GM21367 (cell line): Measurements from ENCODE around the gene SMIM41.
"Not testable (repeated sequence)": the region's sequence is repeated elsewhere in the genome, so short reads cannot be mapped to it uniquely, and the experiment has no call there.

Source experiments
- ATAC-seq: cut with Tn5 transposase; IDR thresholded peaks from one replicate; pipeline ENCODE4 v1.9.1; 2021; ENCODE audit not compliant: unreplicated experiment

The SMIM41 gene

DNA sequence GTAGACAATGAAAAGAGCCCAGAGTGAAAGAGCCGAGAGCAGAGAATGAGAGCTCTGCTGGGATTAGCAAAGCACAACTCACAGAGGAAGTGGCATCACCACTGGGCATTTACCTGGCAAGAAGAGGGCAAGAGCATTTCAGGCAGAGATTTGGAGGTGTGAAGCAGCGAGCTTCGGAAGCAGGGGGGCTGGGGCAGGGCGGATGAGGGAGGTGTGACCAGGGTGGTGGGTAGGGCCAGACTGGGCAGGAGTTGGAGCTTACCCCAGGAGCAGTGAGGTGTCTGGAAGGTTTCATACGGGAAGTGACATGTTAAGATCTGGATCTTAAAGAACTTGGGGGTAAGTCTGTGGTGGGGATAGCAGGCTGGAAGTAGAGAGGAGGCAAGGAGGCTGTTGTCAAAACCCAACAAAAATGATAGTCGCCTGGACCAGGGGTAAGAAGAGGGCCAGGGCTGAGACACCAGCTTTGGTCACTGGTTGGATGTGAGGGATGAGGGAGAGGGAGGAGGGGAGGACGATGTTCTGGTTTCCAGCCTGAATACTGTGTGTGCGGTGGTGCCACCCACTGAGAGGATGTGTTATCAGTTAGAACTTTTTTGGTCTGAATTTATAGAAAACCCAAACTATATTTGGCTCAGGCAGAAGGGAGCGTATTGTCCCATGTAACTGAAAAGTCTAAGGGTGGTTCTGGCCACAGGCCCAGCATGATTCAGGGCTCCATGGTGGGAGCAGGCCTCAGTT, 5.2 kb downstream of the SMIM41 start:
- no peak for ATAC-seq

DNA sequence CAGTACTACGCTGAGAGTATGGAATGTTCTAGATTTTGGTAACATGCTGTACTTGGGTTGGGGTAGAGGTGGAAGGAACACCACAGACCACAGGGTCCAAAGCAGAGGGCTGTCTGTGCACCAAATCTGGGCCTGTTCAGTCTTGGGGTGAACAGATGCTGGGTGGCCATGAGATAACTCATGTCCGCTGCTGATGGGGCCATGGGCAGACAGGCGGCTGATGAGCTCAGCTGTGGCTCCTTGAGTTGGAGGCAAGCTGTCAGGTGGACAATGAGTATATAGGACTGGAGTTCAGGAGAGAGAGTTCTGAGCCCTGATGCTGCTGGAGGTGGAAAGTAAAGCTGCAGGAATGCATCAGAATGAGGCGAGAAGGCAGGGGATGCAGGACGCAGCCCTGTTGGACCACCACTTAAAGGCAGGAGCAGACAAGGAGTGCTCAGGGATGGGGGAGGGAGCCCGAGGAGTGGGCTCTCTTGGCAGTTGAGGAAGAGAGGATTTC, 6.2 kb downstream of the SMIM41 start:
- ATAC-seq: no peak

DNA sequence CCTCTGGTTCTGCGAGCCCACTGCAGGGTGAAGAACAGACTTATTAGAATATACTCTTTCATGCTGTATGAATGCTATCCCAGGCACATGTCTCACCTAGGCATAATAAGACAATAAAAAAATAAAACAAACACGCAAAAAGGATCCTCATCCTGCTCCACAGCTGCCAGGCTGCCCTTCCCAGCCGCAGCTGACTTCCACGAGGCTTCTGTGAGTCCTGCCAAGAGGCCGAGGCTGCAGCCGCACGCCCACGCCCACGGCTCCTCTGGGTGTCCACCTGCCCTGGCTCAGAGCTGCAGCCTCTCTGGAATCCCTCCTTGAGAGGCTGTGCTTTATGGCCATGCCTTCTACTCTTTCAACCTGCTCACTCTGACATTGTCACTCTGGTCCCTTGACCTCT, 6.9 kb downstream of the SMIM41 start:
- no peak for ATAC-seq

- ATAC-seq: no peak
These were observed 7.7 kb downstream of the SMIM41 start for GRCh38 chr12:52086944-52087835.

DNA sequence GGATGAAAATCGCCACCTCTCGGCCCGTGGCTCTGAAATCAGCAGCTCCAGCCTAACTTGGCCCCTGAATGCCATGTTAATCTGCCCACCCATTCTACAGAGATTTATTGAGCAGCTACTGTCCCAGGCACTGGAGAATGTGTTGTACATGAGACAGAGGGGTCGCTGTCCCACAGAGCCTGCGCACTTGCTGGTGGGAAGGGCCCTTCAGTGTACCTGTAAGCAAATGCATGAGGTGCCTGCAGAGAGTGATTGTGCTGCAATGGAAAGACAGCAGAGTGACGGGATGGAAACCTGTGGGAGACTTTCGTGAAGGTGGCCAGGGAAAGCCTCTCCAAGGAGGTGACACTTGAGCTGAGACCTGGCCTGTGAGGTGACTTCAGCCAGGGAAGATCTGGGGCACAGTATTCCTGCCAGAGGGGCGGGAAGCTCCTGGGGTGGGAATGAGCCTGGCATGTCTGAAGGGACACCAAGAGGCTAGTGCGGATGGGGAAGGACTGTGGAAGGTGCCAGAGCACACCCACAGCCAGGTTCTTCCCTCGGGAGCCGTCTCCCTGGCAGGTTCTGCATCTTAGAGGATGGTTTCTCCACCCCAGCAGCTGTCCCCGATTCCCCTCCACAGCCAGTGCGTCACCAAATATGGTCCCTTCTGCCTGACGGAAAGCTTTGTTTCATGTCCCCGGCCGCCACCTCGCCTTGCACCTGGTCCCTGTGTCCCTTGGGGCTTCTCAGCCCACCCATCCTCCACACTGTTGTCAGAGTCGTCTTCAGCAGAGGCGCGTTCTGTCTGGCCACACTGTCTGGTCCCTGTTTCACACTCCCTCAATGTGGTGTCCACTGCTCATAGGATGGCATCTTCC, 8.7 kb downstream of the SMIM41 start:
- ATAC-seq: no peak

GRCh38 chr12:52089491-52089890, 10.0 kb downstream of the SMIM41 start:
- no peak for ATAC-seq

DNA sequence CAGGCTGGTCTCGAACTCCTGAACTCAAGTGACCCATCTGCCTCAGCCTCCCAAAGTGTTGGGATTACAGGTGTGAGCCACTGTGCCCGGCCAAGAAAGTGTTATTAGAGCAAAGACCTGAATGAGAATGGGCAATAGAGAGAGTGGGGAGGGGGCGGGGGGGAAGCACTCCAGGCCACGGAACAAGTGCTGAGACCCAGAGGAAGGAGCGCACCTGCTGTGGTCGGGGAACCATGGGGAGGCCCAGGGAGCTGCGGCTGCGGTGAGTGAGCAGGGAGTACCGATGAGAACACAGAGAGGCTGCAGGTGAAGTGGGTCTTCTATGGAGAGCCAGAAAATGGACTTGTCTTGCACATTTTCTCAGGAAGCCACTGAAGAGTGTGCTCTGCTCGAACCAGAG, 10.8 kb downstream of the SMIM41 start:
- ATAC-seq: no peak

- ATAC-seq: no peak
These were observed 11.6 kb downstream of the SMIM41 start for GRCh38 chr12:52091061-52091460.

DNA sequence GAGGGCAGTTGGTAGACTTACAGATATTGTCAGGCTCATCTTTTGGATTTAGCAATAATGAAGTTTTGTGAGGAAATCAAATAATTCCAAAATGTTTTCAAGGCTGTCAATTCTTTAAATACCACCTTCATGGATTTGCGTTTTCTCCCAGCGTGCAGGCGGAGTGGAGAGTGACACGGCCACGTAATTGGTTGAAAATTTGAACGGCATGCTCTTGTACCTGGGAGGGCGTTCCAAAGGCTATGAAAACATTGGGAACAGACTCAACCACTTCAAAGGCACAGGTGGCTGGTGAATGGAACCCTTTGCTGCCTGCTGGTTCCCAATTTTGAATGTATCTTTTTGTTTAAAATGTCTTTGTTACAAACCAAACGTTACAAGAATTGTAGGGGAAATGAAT, 12.4 kb downstream of the SMIM41 start:
- no peak for ATAC-seq

DNA sequence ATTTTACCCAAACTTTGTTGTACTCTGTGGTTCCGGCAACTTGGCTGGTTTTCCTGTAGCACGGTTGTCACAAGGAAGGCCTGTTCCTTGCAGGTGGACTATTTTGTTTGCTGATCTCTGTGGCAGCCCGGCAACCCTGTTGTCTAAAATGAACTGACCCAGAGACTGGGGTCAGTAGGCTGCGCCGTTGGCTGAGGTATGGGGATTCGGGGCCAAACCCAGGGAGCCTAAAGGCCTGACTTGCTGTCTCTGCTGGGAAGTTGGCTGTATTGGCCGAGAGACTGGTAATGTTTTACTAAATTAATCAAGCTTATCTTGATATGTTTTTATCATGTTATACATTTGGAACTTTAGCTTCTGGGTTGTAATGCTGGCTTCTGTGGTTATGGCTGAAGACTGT, 13.8 kb downstream of the SMIM41 start:
- ATAC-seq: no peak

GRCh38 chr12:52096332-52097044, 17.0 kb downstream of the SMIM41 start:
- no peak for ATAC-seq

GRCh38 chr12:52097045-52097666, 17.7 kb downstream of the SMIM41 start:
- ATAC-seq: no peak

DNA sequence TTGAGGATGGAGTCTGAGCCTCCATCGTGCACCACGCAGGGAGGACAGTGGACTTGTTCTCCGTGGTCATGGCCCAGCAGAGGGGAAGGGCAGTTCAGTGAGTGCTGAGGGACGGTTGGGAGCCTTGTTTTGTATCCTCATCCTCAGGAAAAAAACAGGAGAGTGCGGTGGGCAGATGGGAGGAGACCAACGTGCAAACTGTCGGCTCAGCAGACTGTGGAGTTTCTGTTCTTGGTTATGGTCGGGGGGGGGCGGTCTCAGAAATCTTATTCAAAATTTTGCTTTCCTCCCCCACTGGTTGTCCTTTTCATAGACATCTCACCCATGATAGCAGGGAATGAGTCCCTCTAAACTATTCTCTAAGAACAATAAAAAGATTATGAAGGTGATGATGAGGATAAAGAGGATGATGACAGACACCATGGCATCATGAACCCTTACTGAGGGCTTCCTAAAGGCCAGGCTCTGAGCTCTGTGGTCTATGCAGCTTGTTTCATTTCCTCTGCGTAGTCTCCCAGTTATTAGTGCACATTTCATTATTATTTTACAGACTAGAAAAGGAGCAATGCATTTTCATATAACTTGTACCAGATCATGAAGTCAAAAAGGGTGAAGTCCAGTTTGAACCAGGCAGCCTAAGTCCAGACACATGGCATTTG, 25.1 kb downstream of the SMIM41 start:
- ATAC-seq: not testable (repeated sequence)

- not testable (repeated sequence) for ATAC-seq
These were observed 37.0 kb downstream of the SMIM41 start for GRCh38 chr12:52116222-52117125.

DNA sequence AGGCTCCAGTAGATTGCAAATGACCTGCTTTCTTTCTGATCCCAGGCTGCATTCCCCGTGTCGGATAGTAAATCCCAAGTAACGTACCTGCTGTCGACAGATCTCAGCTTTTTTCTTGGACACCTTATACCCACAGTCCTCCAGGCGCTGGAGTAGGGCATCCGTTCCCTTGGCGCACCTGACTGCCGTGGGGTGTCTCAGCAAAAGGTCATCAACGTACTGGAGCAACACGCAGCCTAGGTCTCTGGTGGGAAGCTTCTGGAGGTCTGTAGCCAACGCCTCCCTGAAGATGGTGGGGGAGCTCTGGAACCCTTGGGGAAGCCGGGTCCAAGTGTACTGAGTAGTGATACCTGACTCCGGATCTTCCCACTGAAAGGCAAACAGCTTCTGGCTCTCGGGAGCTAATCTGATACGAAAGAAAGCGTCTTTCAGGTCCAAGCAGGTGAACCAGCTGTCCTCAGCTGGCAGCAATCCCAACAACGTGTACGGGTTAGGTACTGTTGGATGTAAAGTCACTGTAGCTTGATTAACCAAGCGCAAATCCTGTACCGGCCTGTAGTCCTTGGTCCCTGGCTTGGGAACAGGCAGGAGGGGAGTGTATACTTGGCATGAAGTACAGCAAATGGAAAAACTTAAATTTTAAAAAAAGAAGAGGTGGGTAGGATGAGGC, 38.4 kb downstream of the SMIM41 start:
- ATAC-seq: not testable (repeated sequence)

- ATAC-seq: no peak
These were observed 40.1 kb downstream of the SMIM41 start for GRCh38 chr12:52119398-52120254.
